ENCODE data around the gene NME5.
A peak's percentile ranks its signal among the peaks of the same experiment; 100 is the strongest.

Gene NME5, protein sequence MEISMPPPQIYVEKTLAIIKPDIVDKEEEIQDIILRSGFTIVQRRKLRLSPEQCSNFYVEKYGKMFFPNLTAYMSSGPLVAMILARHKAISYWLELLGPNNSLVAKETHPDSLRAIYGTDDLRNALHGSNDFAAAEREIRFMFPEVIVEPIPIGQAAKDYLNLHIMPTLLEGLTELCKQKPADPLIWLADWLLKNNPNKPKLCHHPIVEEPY

DNA sequence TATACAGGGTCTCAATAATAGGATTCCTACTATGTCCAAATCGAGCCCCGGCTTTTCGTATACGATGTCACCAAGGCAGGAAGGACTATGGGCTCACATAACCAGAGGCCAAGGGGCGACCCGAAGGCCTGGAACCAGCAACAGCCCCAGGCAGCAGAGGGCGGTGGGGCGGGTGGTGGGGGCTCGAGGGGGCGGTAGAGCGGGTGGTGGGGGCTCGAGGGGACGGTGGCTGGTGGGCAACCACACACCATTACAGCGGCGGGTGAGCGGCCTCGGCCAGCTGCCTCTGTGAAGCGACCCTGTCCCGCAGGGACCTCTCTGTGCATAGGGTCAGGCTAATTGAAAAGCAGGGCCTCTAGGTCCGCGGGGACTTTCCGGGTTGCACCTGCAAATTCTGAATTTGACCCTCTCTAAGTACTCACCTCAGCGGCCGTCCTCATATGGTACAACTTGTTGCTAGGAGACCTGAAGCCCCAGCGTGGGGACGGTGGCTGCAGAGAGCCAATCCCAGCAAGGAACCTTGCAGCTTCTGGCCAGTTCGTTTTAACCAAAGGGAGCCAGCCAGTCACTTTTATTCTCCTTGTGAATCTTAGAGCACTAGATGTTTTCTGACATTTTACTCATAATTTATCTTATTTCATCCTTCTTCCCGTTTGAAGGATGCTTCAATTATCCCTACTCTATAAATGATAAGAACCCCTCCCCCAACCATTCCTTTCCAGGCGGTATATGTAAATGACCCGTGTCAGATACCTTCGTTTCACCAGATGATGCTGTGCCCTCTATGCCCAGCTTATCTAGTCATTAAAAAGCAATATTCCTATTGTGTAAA is at the start of gene NME5:
TSS of gene NME5 (minus strand) at position 480 of the 832 bp plus-strand sequence. CDS start 648 bp downstream, outside the sequence.
- H3K36me3 ChIP-seq (ENCODE audit: control insufficient read depth in 2 of 2, insufficient read depth in 2 of 2, low read length in 2 of 2): no peaks in the 10 kb centered on the region
- H3K4me3 ChIP-seq (ENCODE audit: low read length in 2 of 2): peak within 1 kb of the TSS; percentile 69 to 79
- peaks cover 3% of the 10 kb centered on the region for H3K4me1 ChIP-seq (ENCODE audit: control insufficient read depth, insufficient read depth, low read length)
- H3K9me3 ChIP-seq (ENCODE audit: control insufficient read depth in 2 of 2, low read length in 2 of 2): no peaks in the 10 kb centered on the region
- H3K27me3 ChIP-seq (ENCODE audit: control insufficient read depth in 1 of 2, insufficient read depth in 2 of 2, low read length in 2 of 2): no peaks in the 10 kb centered on the region
- peak within 1 kb of the TSS in 1 of 2 donors; percentile 66 for H3K9ac ChIP-seq (ENCODE audit: low read length in 2 of 2)
- no peak within 1 kb of the TSS for H3K27ac ChIP-seq (ENCODE audit: low read length)

DNA sequence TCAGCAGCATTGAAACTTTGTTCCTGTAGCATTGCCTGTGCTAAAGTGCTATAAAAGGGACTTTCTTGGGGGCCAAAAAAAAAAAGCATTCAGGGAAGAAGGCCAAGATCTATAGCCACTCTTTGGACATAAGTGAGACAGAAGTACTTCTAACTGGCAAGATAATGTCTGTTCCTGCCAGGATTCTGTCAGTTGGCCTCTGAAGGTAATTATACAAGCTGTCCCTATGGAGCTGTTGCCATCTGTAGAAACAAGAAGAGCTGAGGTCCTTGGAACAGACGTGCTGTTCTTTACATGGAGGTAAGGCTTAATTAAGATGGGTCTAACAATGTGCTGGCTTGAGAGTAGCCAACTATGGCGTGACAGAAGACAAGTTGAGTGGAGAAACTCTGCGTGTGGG is 49.4 kb upstream of the NME5 start:
- peaks cover 53 to 54% of the 10 kb centered on the region in 2 donors for H3K36me3 ChIP-seq (ENCODE audit: control insufficient read depth in 2 of 2, insufficient read depth in 2 of 2, low read length in 2 of 2)
- H3K9ac ChIP-seq (ENCODE audit: low read length in 2 of 2): no peak overlapping the region
- H3K27ac ChIP-seq (ENCODE audit: low read length): no peak overlapping the region
- no peak overlapping the region for H3K4me3 ChIP-seq (ENCODE audit: low read length in 2 of 2)
- H3K27me3 ChIP-seq (ENCODE audit: control insufficient read depth in 1 of 2, insufficient read depth in 2 of 2, low read length in 2 of 2): no peaks in the 10 kb centered on the region
- H3K9me3 ChIP-seq (ENCODE audit: control insufficient read depth in 2 of 2, low read length in 2 of 2): no peaks in the 10 kb centered on the region
- no peaks in the 10 kb centered on the region for H3K4me1 ChIP-seq (ENCODE audit: control insufficient read depth, insufficient read depth, low read length)

DNA sequence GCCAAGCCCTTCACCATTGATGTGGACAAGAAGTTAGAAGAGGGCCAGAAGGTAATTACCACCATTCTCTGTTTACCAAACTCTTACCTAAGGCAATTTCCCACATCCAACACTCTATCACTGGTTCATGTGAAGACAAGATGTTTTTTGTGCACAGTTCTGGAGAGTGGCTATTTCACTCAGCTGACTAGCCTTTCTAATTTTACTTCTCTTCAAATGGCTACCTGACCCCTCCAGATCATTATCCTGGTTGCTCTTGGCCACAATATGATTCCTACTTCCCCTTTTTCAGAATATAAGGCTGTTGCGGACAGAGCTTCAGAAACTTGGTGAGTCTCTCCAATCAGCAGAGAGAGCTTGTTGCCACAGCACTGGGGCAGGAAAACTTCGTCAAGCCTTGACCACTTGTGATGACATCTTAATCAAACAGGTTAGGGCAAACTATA is 46.8 kb upstream of the NME5 start:
- H3K9ac ChIP-seq (ENCODE audit: low read length in 2 of 2): no peak overlapping the region
- H3K27me3 ChIP-seq (ENCODE audit: control insufficient read depth in 1 of 2, insufficient read depth in 2 of 2, low read length in 2 of 2): no peaks in the 10 kb centered on the region
- peaks cover 36 to 40% of the 10 kb centered on the region in 2 donors for H3K36me3 ChIP-seq (ENCODE audit: control insufficient read depth in 2 of 2, insufficient read depth in 2 of 2, low read length in 2 of 2)
- no peaks in the 10 kb centered on the region for H3K4me1 ChIP-seq (ENCODE audit: control insufficient read depth, insufficient read depth, low read length)
- H3K27ac ChIP-seq (ENCODE audit: low read length): no peak overlapping the region
- H3K9me3 ChIP-seq (ENCODE audit: control insufficient read depth in 2 of 2, low read length in 2 of 2): no peaks in the 10 kb centered on the region
- no peak overlapping the region for H3K4me3 ChIP-seq (ENCODE audit: low read length in 2 of 2)

- H3K9ac ChIP-seq (ENCODE audit: low read length in 2 of 2): no peak overlapping the region
These were observed 43.6 kb upstream of the NME5 start for GRCh38 chr5:138182808-138183207.

GRCh38 chr5:138180841-138181240 is 41.6 kb upstream of the NME5 start:
- peaks cover 7 to 21% of the 10 kb centered on the region in 2 donors for H3K36me3 ChIP-seq (ENCODE audit: control insufficient read depth in 2 of 2, insufficient read depth in 2 of 2, low read length in 2 of 2)
- peaks cover 14% of the 10 kb centered on the region for H3K4me1 ChIP-seq (ENCODE audit: control insufficient read depth, insufficient read depth, low read length)
- no peaks in the 10 kb centered on the region for H3K27me3 ChIP-seq (ENCODE audit: control insufficient read depth in 1 of 2, insufficient read depth in 2 of 2, low read length in 2 of 2)
- no peaks in the 10 kb centered on the region for H3K9me3 ChIP-seq (ENCODE audit: control insufficient read depth in 2 of 2, low read length in 2 of 2)
- H3K27ac ChIP-seq (ENCODE audit: low read length): no peak overlapping the region
- no peak overlapping the region for H3K4me3 ChIP-seq (ENCODE audit: low read length in 2 of 2)
- H3K9ac ChIP-seq (ENCODE audit: low read length in 2 of 2): no peak overlapping the region

More at GRCh38 chr5:138182808-138183207, 43.6 kb upstream of the NME5 start:
- H3K4me3 ChIP-seq (ENCODE audit: low read length in 2 of 2): no peak overlapping the region
- H3K27ac ChIP-seq (ENCODE audit: low read length): no peak overlapping the region
- no peaks in the 10 kb centered on the region for H3K27me3 ChIP-seq (ENCODE audit: control insufficient read depth in 1 of 2, insufficient read depth in 2 of 2, low read length in 2 of 2)
- H3K9me3 ChIP-seq (ENCODE audit: control insufficient read depth in 2 of 2, low read length in 2 of 2): no peaks in the 10 kb centered on the region
- H3K36me3 ChIP-seq (ENCODE audit: control insufficient read depth in 2 of 2, insufficient read depth in 2 of 2, low read length in 2 of 2): peaks cover 18 to 23% of the 10 kb centered on the region in 2 donors
- H3K4me1 ChIP-seq (ENCODE audit: control insufficient read depth, insufficient read depth, low read length): peaks cover 6% of the 10 kb centered on the region

- no peak overlapping the region for H3K9ac ChIP-seq (ENCODE audit: low read length in 2 of 2)
- H3K27me3 ChIP-seq (ENCODE audit: control insufficient read depth in 1 of 2, insufficient read depth in 2 of 2, low read length in 2 of 2): no peaks in the 10 kb centered on the region
- H3K27ac ChIP-seq (ENCODE audit: low read length): no peak overlapping the region
- H3K4me1 ChIP-seq (ENCODE audit: control insufficient read depth, insufficient read depth, low read length): peaks cover 14% of the 10 kb centered on the region
- H3K4me3 ChIP-seq (ENCODE audit: low read length in 2 of 2): no peak overlapping the region
- H3K9me3 ChIP-seq (ENCODE audit: control insufficient read depth in 2 of 2, low read length in 2 of 2): no peaks in the 10 kb centered on the region
- H3K36me3 ChIP-seq (ENCODE audit: control insufficient read depth in 2 of 2, insufficient read depth in 2 of 2, low read length in 2 of 2): peaks cover 4 to 21% of the 10 kb centered on the region in 2 donors
These were observed 41.1 kb upstream of the NME5 start for GRCh38 chr5:138180183-138180782.

GRCh38 chr5:138179277-138179857 is 40.1 kb upstream of the NME5 start:
- no peak overlapping the region for H3K27ac ChIP-seq (ENCODE audit: low read length)
- no peak overlapping the region for H3K9ac ChIP-seq (ENCODE audit: low read length in 2 of 2)
- H3K4me3 ChIP-seq (ENCODE audit: low read length in 2 of 2): peak overlapping the region; percentile 97
- H3K36me3 ChIP-seq (ENCODE audit: control insufficient read depth in 2 of 2, insufficient read depth in 2 of 2, low read length in 2 of 2): peaks cover 3 to 16% of the 10 kb centered on the region in 2 donors
- peaks cover 14% of the 10 kb centered on the region for H3K4me1 ChIP-seq (ENCODE audit: control insufficient read depth, insufficient read depth, low read length)
- no peaks in the 10 kb centered on the region for H3K9me3 ChIP-seq (ENCODE audit: control insufficient read depth in 2 of 2, low read length in 2 of 2)
- H3K27me3 ChIP-seq (ENCODE audit: control insufficient read depth in 1 of 2, insufficient read depth in 2 of 2, low read length in 2 of 2): no peaks in the 10 kb centered on the region

- Histone ChIP-seq H3K4me1 (ENCODE audit: control insufficient read depth, insufficient read depth, low read length) (peaks cover 14% of the 10 kb centered on the region), H3K27ac (ENCODE audit: low read length) (peak within 1 kb of the TSS; percentile 90), H3K9me3 (ENCODE audit: control insufficient read depth in 2 of 2, low read length in 2 of 2) (no peaks in the 10 kb centered on the region), H3K4me3 (ENCODE audit: low read length in 2 of 2) (peak within 1 kb of the TSS; percentile 97), H3K36me3 (ENCODE audit: control insufficient read depth in 2 of 2, insufficient read depth in 2 of 2, low read length in 2 of 2) (peaks cover 6 to 11% of the 10 kb centered on the region in 2 donors), H3K9ac (ENCODE audit: low read length in 2 of 2) (peak within 1 kb of the TSS; percentile 90 to 99), H3K27me3 (ENCODE audit: control insufficient read depth in 1 of 2, insufficient read depth in 2 of 2, low read length in 2 of 2) (no peaks in the 10 kb centered on the region)
These were observed 39.5 kb upstream of the NME5 start, which contains the start of the genes BRD8 and KIF20A for GRCh38 chr5:138178516-138179276. Gene BRD8, minus strand, starts transcription at chr5:138178630. Its CDS starts 16 bp downstream, at chr5:138178614. Gene KIF20A, plus strand, starts transcription at chr5:138179112. Its CDS starts 569 bp downstream, at chr5:138179681.

DNA sequence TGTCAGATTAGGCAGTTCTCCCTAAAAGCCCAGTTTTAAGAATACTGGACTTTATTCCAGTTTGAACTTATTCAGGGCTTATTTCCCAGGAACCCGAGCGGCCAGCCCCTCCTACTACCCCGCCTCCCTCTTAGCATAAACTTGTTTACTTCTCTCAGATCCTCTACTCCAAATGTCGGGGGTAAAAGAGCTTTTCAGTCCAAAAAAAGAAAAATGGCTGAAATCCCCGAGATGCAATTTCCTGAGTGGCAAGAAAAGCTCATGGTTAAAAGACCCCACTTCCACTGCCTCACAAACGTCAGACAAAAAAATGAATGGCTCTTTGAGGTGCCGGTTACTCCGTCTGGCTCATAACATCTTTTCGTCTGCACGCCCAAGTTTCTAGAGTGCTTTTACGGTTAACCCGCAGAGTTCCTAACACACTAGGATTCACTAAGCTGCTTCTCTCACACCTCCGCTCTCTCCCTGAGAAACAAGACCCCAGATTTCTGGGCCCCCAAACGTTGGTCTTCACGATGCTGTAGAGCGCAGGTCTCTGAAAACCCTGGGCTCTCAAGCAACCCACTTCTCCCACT is 38.8 kb upstream of the NME5 start:
- H3K27me3 ChIP-seq (ENCODE audit: control insufficient read depth in 1 of 2, insufficient read depth in 2 of 2, low read length in 2 of 2): no peaks in the 10 kb centered on the region
- peak overlapping the region; percentile 90 to 99 for H3K9ac ChIP-seq (ENCODE audit: low read length in 2 of 2)
- no peaks in the 10 kb centered on the region for H3K9me3 ChIP-seq (ENCODE audit: control insufficient read depth in 2 of 2, low read length in 2 of 2)
- H3K4me3 ChIP-seq (ENCODE audit: low read length in 2 of 2): peak overlapping the region; percentile 97
- H3K36me3 ChIP-seq (ENCODE audit: control insufficient read depth in 2 of 2, insufficient read depth in 2 of 2, low read length in 2 of 2): peaks cover 6 to 12% of the 10 kb centered on the region in 2 donors
- H3K27ac ChIP-seq (ENCODE audit: low read length): peak overlapping the region; percentile 90
- H3K4me1 ChIP-seq (ENCODE audit: control insufficient read depth, insufficient read depth, low read length): peaks cover 14% of the 10 kb centered on the region
